GM21576 (cell line): Measurements from ENCODE around the gene RBM26.
A peak's percentile ranks its signal among the peaks of the same experiment; 100 is the strongest.
"Not testable (repeated sequence)": the region's sequence is repeated elsewhere in the genome, so short reads cannot be mapped to it uniquely, and the experiment has no call there.

Source experiments
- ATAC-seq: cut with Tn5 transposase; IDR thresholded peaks from one replicate; pipeline ENCODE4 v1.9.1; 2021; ENCODE audit warnings: mild to moderate bottlenecking, moderate library complexity; ENCODE audit not compliant: unreplicated experiment

RBM26 gene

DNA sequence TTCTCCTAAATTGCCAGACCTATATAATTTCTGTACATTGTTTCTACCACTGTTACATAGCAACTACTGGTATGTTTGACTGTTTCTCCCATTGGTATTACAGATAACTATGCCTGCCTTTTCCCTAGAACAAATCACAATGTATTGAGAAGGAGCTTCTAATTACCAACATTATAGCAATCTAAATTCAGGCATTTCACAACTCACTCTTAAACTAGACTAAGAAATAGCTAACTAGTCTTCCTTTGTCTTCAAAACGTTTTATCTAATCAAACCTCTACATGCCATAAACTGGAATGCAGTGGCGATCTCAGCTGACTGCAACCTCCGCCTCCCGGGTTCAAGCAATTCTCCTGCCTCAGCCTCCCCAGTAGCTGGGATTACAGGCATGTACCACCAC, 18.2 kb downstream of the RBM26 start:
- no peak for ATAC-seq

DNA sequence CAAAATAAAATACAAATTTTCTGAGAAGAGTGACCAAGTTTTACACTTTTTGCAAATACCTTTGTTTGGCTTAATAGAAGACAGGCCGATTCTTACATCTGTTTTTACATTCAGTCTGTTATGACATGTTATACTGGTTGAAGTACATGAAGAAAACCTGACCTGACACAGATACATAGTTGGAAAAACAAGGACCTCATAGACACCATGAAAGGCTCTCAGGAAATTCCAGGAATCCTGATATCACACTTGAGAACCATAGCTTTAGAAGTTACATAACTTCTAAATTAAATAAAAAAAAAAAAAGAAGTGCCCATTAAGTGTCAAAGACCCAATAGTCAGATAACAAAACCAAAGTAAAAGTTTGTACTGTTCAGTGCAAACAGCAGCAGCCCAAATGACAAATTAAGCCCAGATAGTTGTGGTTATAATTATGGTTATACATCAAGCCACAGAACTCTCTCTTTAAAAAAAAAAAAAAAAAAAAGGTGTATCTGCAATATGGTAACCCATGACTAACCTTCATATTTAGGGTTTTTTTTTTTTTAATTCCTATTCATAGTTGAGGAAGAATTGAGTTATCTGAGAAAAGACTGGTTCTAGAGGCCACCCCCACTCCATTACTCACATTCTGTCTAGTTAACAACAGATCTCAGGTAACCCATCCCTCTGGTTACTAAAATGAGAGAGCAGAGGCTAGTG, 19.8 kb downstream of the RBM26 start:
- ATAC-seq = peak; percentile 5

DNA sequence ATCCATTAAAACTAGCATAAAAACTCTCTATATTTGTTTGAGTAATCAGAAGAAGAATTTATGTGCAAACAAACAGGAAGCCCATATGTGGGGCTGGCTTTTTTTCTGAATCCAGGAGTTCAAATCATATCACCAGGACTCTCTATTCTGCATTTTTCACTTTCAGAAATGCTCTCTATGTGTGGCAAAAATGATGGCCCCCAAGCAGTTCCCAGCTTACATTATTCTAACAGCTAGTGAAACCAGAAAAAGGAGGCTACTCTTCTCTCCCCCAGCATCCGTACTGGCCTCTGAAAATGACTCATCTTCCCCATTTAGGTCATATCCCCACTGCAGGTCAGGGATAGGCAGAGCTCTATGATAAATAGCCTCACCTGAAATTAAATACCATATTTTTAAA, 20.4 kb downstream of the RBM26 start:
- ATAC-seq = peak; percentile 89

DNA sequence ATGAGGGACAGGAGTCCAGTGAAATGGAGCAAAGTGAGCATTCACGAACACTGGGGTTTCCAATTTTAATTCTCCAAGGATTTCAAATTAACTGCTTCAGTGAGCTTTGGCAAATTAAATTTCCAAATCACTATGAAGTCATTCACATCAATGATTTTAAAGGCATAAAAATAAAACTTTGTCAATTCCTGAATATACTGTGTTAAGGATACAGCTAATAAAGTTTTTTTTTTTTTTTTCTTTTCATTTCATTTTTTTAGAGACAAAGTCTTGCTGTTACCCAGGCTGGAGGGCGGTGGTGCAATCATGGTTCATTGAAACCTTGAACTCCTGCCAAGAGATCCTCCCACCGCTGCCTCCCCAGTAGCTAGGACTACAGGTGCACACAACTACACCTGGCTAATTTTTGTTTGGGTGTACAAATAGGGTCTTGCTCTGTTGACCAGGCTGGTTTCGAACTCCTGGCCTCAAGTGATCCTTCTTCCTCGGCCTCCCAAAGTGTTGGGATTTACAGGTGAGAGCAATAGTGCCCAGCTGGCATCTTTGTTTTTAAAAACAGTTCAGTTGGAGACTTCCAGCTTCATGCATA, 21.9 kb downstream of the RBM26 start:
- ATAC-seq = no peak

DNA sequence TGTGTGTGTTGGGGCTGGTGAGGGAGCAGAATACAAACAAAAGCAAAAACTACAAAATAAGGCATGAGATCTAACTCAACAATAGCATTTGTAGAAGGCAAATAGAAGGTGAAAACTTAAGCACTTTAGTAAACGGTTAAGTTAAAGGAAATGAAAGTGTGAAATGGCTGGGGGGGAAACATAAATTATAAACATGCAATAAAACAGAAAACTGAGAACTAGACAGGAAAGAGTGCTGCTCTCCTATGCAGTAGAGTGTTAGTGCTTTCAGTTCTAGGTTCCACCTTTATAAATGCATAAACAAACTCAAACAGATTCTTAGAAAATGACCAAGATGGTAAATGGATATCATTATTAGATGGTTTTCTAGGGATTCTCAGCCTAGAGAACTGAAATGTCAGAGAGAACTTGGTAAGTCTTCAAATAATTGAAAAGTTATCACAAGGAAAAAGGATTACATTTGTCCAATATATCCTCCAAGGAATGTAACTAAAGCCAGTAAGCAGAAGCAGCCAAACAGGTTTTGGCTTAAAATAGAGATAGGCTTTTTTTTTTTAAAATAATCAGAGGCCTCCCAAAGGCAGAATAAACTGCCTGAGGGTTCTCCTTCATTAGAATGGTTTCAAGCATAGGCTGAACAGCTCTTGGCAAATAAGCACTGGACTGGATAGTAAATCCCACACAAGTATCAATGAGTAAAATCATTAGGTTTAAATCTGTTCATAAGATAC, 23.3 kb downstream of the RBM26 start:
- ATAC-seq = peak; percentile 57

DNA sequence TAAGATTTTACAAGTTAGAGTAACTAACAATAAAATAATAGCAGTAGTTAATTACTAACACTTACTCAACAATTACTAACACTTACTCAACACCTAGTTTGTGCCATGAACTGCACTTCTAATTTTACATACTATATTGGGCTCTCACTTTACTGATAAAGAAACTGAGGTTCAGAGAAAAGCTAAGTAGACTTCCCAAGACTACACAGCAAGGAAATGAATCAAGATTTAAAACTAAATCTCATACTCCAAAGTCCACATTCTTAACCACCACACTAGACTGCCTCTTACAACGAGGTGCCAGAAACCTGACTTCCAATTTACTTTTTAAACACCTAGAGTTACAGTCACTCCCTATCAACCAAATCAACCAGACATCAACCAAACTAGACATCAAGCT, 25.1 kb downstream of the RBM26 start:
- ATAC-seq = no peak

DNA sequence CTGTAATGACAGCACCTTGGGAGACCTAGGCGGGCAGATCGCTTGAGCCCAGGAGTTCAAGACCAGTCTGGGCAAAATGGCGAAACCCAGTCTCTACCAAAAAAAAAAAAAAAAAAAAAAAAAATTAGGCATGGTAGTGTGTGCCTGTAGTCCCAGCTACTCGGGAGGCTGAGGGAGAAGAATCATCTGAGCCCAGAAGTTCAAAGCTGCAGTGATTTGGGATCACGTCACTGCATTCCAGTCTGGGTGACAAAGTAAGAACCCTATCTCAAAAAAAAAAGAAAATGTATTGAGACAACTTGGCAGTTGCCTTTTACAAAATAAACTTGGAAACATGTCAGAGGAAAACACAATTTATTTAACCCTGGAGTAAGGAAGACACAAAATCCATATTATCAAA, 26.8 kb downstream of the RBM26 start:
- no peak for ATAC-seq

DNA sequence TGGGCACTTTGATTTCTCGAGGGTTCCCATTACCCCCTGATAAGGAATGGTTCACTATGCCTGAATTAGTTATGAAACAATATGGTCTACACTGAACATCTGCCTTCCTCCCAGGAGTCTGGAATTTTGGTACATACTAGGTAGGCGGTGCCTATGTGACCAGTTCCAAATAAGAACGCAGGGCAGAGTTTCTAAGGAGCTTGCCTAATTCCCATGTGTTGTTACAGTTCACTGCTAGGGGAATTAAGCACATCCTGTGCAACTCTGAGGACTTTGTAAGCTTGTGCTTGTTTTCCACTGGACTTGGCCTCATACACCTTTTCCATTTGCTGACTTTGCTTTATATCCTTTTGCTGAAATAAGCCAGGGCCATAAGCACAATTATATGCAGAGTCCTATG, 29.2 kb downstream of the RBM26 start:
- ATAC-seq = no peak

DNA sequence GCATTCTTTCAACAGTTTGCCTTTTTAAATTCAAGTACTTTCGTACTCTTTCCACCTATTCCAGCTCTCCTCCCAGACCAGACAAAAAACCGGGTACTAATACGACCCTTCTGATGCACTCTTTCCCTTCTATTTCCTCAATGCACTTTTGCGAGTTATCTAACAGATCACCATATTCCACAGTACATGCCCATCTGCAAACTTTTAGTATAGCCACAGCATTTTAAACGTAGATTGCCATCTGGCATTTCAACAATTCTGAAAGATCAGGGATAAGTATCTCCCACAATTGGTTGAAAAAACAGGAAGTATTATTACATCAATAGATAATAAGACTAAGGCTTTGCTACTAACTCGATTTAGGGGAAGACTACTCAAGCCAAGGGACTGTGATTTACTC, 31.5 kb downstream of the RBM26 start:
- no peak for ATAC-seq

DNA sequence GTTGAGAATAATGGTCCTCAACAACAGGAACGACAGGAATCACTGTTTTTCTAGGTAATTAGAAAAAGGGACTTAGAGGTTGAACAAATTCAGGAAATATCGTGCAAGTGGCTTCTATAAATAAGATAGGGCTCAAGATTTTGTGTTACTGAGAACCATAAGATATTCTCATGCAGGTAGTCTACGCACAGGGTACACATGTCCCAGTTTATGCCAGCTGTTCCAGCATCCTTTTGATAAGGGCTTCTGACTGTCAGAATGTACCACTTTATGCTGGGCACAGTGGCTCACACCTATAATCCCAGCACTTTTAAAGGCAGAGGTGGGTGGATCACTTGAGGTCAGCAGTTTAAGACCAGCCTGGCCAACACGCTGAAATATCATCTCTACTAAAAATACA, 32.1 kb downstream of the RBM26 start:
- ATAC-seq = no peak

DNA sequence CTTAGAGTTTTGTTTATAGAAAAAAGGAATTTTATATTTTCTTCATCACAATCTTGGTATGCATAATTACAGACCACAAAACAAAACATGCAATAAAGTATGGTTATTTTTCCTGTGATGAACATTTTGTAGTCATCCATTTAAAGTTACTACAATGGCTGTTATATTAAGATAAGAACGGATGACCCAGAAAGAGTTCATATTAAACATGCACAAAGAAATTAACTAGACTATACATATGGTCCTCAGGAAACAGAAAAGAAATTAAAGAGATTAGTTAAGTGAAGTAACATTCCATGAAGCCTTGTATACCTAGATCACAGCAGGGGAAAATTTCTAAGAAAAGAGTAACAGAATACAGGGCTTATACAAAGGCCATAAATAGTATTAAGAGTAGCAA, 36.8 kb downstream of the RBM26 start:
- ATAC-seq = no peak

DNA sequence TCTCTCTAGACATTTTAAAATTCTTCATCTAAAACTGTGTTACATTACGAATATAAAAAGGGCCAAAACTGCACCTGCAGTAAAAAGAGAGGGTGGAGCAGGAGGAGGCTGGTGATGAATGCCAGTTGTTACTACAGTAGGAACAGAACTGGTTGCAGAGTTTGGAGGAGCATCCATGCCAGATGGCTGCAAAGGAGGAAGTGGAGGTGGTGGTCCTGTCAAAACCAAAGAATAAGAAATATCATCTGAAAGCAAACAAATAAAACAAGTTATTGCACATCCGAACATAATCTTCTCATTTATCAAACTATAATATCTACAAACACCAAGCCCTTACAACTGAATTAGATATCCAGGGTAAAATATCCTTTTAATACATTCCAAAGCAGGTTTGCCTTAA, 40.1 kb downstream of the RBM26 start:
- no peak for ATAC-seq

DNA sequence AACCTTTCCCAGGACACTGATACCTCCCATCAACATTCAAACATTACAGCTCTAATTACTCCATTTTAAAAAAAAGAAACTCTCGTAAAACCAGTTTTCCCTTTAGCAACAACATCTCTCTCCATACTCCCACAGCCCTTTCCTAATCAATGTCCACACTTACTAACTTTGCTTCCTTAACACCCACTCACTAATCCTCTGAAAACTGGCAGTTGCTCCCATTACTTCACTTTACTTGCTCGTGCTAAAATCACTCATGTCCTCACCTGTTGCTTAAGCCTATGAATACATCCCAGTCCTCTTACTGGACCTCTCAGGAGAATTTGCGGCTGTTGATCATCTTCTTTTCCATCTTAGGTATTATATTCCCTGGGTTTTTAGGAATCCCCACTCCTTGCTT, 44.8 kb downstream of the RBM26 start:
- ATAC-seq = no peak

DNA sequence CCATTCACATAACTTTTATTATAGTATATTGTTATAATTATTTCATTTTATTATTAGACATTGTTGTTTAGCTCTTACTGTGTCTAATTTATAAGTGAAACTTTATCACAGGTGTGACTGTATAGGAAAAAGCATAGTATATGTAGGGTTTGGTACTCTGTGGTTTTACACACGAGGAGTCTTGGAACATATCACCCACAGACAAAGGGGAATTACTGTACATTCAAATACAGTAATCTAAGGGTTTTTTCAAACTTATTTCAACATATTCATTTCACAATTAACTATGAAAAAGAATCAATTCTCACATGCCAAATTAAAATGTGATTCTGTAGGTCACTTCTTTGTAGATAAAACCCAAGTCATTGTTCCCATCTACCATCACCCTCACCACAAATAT, 46.0 kb downstream of the RBM26 start:
- ATAC-seq = no peak

DNA sequence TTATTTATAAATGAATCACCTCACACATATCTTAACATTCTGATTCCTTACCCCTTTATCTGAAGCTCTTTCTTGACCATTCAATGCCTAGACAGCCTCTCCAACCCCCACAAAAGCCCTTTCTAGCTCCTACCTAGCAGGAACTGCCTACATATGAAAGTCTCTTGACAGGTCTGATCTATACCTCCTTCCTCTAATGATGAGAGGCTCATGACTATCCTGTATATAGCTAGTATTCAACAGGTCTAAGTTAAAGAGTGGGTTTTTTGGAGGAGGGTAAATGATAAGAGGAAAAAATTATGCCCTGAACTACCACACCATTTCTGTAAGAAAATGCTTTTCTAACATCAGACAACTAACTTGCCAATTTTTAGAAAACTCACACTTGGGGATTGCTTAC, 47.0 kb downstream of the RBM26 start:
- no peak for ATAC-seq

DNA sequence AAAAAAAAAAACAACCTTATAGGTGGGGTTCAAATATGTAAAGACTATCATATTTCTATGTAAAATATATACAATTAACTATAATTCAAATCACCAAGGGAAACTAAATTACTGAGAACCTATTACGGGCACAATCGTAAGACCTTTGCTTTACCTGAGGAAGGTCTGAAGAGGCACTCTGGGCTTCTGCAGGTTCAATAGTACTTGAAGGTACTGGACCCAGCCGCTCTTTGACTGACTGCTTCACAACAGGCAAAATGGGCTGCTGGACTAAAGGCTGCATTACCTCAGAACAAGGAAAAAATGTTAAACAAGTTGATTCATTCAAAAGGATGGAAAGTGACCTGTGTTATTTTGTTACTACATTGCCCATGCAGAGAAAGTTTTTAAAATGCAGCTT, 51.8 kb downstream of the RBM26 start:
- ATAC-seq = no peak

DNA sequence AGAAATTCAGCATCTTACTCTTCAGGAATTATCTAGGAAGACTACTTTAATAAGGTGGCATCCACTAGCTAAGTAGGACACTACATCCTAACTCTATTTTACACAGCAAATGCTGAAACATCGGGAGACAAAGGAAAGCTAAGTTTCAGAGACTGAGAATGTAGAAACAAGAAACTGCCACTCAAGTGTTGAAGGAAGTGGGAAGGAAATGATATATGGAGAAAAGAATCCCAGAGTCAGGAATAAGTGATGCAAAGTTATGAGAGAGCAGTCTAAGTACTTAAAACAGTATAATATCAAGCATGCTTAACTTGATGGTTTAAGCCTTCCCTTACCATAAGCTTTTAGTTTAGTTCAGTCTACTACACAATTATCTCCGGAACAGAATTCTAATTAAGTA, 52.4 kb downstream of the RBM26 start:
- no peak for ATAC-seq

DNA sequence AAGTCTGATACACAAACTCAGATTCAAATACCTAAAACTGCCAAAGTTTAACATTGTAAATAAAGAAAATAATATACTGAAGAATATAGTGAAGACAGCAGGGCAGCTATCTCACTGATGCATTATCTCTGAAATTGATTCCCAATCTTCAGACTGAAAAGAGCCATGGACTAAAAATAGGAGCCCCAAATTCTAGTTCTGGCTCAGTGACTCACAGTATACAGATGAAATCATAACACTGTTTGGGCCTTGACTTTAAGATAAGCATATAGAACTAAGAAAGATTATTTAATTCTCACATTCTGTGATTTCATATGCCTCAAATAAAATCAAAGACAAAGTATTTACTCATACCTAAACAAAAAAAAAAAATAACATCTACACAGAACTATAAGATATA, 53.9 kb downstream of the RBM26 start:
- ATAC-seq = no peak

DNA sequence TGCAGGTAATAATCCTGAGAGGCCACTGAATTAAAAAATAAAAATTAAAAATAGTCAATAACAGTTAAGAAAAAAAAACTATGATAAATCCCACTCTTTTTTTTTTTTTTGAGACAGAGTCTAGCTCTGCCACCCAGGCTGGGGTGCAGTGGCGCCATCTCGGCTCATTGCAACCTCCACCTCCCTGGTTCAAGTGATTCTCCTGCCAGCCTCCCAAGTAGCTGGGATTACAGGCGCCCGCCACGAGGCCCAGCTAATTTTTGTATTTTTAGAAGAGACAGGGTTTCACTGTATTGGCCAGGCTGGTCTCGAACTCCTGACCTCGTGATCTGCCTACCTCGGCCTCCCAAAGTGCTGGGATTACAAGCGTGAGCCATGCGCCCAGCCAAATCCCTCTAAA, 56.4 kb downstream of the RBM26 start:
- ATAC-seq = not testable (repeated sequence)

DNA sequence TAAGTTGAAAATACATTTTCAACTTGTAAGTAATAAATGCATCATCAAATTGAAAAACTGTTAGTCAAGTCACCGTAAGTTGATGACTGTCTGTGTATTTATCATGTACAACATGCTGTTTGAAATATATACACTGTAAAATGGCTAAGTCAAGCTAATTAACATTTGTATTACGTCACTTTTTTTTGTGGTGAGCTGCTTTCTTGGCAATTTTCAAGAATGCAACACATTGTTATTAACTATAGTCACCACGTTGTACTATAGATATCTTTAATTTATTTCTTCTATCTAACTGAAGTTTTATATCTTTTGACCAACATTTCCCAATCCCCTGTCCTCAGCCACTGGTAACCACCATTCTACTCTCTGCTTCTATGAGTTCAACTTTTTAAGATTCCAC, 57.0 kb downstream of the RBM26 start:
- no peak for ATAC-seq

DNA sequence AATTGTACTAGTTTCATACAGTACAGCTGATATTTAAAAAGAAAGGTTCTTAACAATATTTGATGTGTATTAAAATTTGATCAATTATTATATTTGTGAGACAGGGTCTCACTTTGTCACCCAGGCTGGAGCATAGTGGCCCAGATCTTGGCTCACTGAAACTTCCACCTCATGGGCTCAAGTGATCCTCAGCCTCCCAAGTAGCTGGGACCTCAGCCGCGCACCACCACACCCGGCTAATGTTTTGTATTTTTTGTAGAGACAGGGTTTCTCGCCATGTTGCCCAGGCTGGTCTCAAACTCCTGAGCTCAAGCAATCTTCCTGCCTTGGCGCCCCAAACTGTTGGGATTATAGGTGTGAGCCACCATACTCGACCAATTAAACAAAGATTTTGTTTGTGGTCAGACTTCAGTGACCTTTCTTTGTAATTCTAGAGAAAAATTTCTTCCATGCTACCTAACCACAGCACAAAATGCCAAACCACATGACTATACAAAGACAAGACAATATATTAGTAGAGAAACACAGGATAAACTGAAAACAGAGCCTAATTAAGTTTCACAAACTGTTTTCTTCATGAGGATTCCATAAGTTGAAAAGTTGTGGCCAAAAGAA, 59.6 kb downstream of the RBM26 start:
- ATAC-seq = no peak

DNA sequence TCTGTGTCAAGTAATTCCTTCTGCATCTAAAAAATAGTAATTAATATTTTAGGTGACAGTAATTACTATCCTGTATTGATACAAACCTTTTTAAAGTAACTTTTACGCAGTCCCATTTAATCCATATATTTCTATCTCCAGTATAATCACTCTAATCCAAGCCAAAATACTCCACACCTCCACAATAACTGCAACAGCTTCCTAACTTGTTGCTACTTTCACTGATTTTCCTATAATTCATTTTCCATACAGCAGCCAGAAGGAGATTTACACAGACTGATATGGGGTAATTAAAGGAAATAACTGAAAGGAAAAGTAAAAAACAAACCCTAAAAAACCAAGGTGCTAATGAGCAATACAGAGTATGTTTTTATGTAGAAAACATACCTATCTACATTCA, 64.9 kb downstream of the RBM26 start:
- ATAC-seq = no peak
